NB4 (cell line): ENCODE data around the gene TBXT.
"Not testable (repeated sequence)": the region's sequence is repeated elsewhere in the genome, so short reads cannot be mapped to it uniquely, and the experiment has no call there.

ENCODE experiments used
- DNase-seq: peaks from one replicate; pipeline ENCODE4 v3.0.0; 2010; ENCODE audit warnings: low read depth
- H3K4me3 ChIP-seq: one replicate; pipeline ENCODE4 v1.5.1; 2011; ENCODE audit warnings: mild to moderate bottlenecking, low read depth, low read length, moderate library complexity
- MYC ChIP-seq: IDR thresholded peaks from 2 replicates; pipeline ENCODE4 v1.6.1; 2011; ENCODE audit warnings: low read depth, low read length
- POLR2A ChIP-seq: IDR thresholded peaks from 2 replicates; pipeline ENCODE4 v1.6.1; 2011; ENCODE audit warnings: mild to moderate bottlenecking; ENCODE audit not compliant: insufficient read length; ENCODE audit errors: extremely low read depth
- TF ChIP-seq, protein P1 (sequence below): IDR thresholded peaks from 2 replicates; pipeline ENCODE4 v1.6.1; 2011; ENCODE audit warnings: low read depth, low read length
- TF ChIP-seq, protein P2 (sequence below): IDR thresholded peaks from one replicate; pipeline ENCODE4 v1.5.1; 2012; ENCODE audit warnings: low read depth, low read length

Gene TBXT

DNA sequence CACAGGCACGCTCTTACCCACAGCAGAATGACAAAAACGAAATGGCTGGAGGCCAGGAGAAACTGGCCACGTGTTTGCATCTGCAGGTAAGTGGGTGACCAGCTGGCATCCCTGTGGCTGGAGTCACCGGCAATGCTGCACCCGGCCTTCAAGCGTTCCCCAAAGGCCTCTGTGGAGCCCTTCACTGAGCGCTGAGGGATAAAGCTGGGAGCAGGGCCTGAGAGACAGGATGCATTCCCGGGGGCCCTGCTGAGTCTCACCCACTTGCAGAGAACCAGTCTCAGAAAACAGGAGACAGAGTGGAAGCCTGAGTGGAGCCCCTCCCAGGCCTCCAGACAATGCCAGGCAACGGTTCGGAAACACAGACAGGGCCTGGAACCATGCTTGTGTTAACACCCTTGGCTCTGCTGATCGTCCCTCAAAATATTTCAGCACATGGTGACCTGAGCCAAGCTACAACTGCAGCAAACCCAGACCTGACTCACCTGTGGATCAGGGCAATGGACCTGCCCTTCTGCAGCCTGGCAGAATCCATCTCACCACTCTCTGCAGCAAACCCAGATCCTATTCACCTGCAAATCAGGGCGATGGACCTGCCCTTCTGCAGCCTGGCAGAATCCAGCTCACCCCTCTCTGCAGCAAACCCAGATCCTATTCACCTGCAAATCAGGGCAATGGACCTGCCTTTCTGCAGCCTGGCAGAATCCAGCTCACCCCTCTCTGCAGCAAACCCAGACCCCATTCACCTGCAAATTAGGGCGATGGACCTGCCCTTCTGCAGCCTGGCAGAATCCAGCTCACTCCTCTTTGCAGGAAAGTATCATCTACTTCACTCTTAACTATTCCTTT is 39.8 kb downstream of the TBXT start:
- H3K4me3 ChIP-seq, result no peak overlapping the region
- DNase-seq, result no peak
- TF ChIP-seq POLR2A (no peak), MYC (no peak)
- TF ChIP-seq, protein P1, sequence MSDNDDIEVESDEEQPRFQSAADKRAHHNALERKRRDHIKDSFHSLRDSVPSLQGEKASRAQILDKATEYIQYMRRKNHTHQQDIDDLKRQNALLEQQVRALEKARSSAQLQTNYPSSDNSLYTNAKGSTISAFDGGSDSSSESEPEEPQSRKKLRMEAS, result no peak
- TF ChIP-seq, protein P2, sequence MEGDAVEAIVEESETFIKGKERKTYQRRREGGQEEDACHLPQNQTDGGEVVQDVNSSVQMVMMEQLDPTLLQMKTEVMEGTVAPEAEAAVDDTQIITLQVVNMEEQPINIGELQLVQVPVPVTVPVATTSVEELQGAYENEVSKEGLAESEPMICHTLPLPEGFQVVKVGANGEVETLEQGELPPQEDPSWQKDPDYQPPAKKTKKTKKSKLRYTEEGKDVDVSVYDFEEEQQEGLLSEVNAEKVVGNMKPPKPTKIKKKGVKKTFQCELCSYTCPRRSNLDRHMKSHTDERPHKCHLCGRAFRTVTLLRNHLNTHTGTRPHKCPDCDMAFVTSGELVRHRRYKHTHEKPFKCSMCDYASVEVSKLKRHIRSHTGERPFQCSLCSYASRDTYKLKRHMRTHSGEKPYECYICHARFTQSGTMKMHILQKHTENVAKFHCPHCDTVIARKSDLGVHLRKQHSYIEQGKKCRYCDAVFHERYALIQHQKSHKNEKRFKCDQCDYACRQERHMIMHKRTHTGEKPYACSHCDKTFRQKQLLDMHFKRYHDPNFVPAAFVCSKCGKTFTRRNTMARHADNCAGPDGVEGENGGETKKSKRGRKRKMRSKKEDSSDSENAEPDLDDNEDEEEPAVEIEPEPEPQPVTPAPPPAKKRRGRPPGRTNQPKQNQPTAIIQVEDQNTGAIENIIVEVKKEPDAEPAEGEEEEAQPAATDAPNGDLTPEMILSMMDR, result no peak

DNA sequence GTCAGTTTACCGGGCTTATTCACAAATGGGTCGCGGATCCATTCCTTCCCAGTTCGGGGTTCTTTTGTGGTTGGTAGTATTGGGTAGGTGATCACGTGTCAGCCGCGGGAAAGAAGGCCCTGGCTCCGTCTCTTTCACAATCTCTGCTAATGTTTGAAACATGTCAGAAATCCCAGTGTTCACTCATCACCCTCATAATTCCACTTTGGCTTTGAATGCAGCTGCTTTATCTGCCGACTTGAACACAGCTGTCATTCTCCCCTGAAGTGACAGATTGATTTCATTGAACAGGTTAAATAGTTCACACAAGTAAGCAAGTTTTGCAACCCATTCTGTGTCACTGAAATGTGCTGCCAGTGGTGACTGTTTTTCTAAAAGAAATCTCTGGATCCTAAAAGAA is 44.5 kb downstream of the TBXT start:
- H3K4me3 ChIP-seq, DNase-seq: not testable (repeated sequence)

DNA sequence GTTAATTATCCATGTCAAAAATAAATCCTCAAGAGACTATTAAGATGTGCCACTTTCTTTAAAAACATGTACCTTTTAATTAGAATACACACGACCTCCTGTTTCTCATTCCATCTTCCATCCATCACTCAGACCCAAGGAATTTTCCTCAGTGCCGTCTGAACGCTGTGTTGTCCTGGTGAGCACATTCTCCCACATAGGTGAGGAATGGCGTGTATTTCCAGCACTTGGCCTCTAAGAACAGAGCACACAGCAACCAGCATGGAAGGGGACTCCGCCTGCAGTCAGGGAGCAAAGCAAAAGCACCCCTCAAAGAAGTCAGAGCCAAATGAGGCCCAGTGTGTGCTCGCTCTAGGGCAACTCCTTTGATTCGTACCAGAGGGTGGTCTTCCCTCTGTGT is 45.9 kb downstream of the TBXT start:
- no peak for DNase-seq
- TF ChIP-seq MYC, result no peak
- TF ChIP-seq, protein P2, result no peak
- TF ChIP-seq, protein P1, result no peak
- no peak for TF ChIP-seq POLR2A
- H3K4me3 ChIP-seq, result no peak overlapping the region

DNA sequence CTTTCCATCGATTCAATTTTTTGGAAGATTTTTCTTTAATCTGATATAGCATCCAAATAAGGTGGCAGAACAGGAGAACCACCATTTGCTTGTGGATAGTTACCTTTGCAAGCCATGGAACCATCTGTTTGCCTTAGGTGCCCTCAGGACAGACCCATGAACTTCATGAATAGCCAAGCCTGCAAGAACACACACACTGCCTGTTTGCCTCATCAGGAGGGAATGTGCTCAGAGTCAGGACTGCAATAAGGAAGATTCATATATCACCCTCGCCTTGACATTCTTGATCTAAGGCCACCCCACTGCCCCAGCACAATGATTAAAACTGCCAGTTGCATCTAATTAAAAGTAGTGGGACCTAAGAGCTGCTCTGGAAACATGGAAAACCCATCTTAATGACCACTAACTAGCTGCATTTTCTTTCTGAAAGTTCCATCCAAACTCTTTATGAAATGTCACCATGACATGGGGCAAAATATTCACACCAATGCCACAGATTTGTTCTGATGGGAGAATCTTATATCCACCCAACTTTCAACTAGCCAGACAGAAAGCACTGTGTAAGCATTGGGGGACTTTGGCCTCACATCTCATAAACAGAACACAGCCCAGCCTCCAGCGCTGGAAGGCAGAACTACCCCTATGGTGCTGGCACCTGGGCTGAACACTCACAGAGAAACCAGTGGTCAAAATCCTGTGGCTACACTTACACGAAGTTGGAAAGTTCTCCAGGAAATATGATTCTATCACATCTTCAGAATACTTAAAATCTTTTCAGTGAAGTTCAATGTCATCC is 48.3 kb downstream of the TBXT start:
- H3K4me3 ChIP-seq, result no peak overlapping the region
- TF ChIP-seq, protein P1, result no peak
- TF ChIP-seq MYC (no peak), POLR2A (no peak)
- TF ChIP-seq, protein P2, result no peak
- DNase-seq, result no peak

DNA sequence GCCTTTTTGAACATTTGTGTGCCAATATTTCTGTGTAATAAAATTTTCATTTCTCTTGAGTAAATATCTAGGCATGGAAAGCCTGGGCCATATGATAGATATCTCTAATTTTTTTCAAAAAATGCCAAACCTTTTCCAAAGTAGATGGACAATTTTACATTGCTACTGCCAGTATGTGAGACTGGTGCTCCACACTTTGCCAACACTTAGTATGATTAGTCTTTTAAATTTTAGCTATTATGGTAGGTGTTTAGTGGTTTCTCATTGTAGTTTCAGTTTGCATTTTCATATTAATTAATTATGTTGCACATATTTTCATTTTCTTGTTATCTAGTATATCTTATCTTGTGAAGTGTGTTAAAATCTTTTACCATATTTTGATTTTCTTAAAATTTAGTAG is 52.0 kb downstream of the TBXT start:
- TF ChIP-seq, protein P1, result no peak
- TF ChIP-seq, protein P2, result no peak
- TF ChIP-seq POLR2A, result no peak
- no peak for TF ChIP-seq MYC
- H3K4me3 ChIP-seq, result no peak overlapping the region
- no peak for DNase-seq

DNA sequence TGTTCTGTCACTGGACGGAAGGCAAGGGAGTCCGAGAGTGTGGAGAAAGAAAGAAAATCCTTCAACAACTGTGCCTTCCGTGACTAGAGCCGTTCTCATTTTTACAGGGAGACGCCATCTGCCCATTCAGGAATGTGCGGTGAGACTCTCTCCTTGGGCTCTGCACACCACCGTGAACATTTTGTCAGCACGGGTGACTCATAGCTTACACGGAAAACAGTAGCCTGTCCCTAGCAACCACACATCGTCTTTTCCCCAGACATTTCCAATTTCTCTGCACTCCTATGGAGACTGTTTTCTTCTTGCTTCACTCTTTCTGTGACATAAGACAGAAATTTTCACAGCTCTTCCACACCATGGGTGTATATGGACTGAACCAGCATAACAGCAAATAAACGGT is 55.1 kb downstream of the TBXT start:
- no peak for TF ChIP-seq MYC
- no peak for TF ChIP-seq POLR2A
- TF ChIP-seq, protein P2, result no peak
- TF ChIP-seq, protein P1, result no peak
- peak; percentile 10 for DNase-seq
- no peak overlapping the region for H3K4me3 ChIP-seq
